Transverse colon (tissue), 4 donors: ENCODE results near the gene MACROD1. TPM values are rescaled to one million over a fixed set of nuclear protein-coding genes. Genes with fewer than 3 reads are reported as not detected.

Experiments
- DNase-seq: peaks from one replicate; pipeline ENCODE4 v3.0.0-alpha.2; 2019
- H3K27ac ChIP-seq, 4 donors: fragments of 200-600 bp; sonication (generic); 2 replicates each; pipeline ENCODE4 v1.5.1; 2016 to 2018; ENCODE audit warnings: inconsistent platforms in 4 of 4
- H3K27me3 ChIP-seq: fragments of 200-600 bp; sonication (generic); 2 replicates; pipeline ENCODE4 v1.5.1; 2017; ENCODE audit warnings: inconsistent platforms
- H3K36me3 ChIP-seq, 4 donors: fragments of 200-600 bp; sonication (generic); 2 replicates each; pipeline ENCODE4 v1.5.1; 2017 to 2019; ENCODE audit warnings: inconsistent platforms in 4 of 4
- H3K4me1 ChIP-seq, 4 donors: fragments of 200-600 bp; sonication (generic); 2 replicates each; pipeline ENCODE4 v1.5.1; 2017 to 2020; ENCODE audit warnings: inconsistent platforms in 4 of 4
- H3K4me3 ChIP-seq, 4 donors: fragments of 200-600 bp; sonication (generic); 1 replicate in 1 of 4; 2 replicates in 3 of 4; pipeline versions ENCODE4 v1.5.1 to v1.6.1; 2017 to 2019; ENCODE audit warnings: inconsistent platforms in 4 of 4
- H3K9me3 ChIP-seq, 2 donors: fragments of 200-600 bp; sonication (generic); 2 replicates each; pipeline ENCODE4 v1.5.1; 2017 to 2019; ENCODE audit warnings: inconsistent platforms in 2 of 2
- CTCF ChIP-seq, 5 experiments: fragments of 200-600 bp in 3 of 5; fragments of 450-650 bp in 2 of 5; sonication (generic) in 3 of 5; IDR thresholded peaks; 1 replicate in 2 of 5; 2 replicates in 3 of 5; pipeline ENCODE4 v1.5.1; 2016 to 2017; ENCODE audit warnings: antibody characterized with exemption in 5 of 5, inconsistent platforms in 3 of 5, mild to moderate bottlenecking in 2 of 5, moderate library complexity in 1 of 5
- EP300 ChIP-seq: sonication (generic); formaldehyde crosslinking; IDR thresholded peaks from one replicate; pipeline ENCODE4 v1.6.1; 2017; ENCODE audit warnings: antibody characterized with exemption, low read depth
- POLR2A ChIP-seq: fragments of 450-650 bp; IDR thresholded peaks from one replicate; pipeline ENCODE4 v1.6.1; 2016; ENCODE audit warnings: antibody characterized with exemption, mild to moderate bottlenecking, moderate library complexity
- POLR2AphosphoS5 ChIP-seq, 3 donors: sonication (generic); formaldehyde crosslinking; IDR thresholded peaks; one replicate each; pipeline ENCODE4 v1.6.1; 2016; ENCODE audit warnings: antibody characterized with exemption in 3 of 3
- WGBS, 2 donors: methylation state at CpG; one replicate each; pipeline ENCODE4 v1.1.5; 2018; ENCODE audit warnings: low coverage in 1 of 2; 5-methylcytosine and 5-hydroxymethylcytosine counted together
- in situ Hi-C, 4 donors: fragments of 200-750 bp; cut with MboI; loops; one replicate each; pipeline versions ENCODE4 v1.15.0 to v1.15.1; 2017; ENCODE audit warnings: low sequenced_read_pairs in 3 of 4, low pct_ligation_motif_present in 1 of 4, low pct_unique_long_range_greater_than_20kb in 1 of 4
- intact Hi-C: fragments of 100-400 bp; cut with DNase I; formaldehyde crosslinking; loops from one replicate; pipeline ENCODE4 v1.15.1; 2023; ENCODE audit warnings: low total_unique reads
- total RNA-seq, 4 donors: library from RNA; depleted of rRNA; stranded (reverse); fragments of >200 nt; gene quantifications; one replicate each; pipeline ENCODE4 v1.1.0, GENCODE V29; 2016

MACROD1 gene
- total RNA-seq, 4 donors from 2014 or later = 42.9 to 50.7 (median 50.1) TPM

- H3K27ac ChIP-seq = no peak overlapping the region
- no peaks in the 10 kb centered on the region for H3K9me3 ChIP-seq
- H3K4me1 ChIP-seq = peaks cover 0 to 12% (median 10%) of the 10 kb centered on the region in 4 donors
- peaks cover 19% of the 10 kb centered on the region for H3K27me3 ChIP-seq
- no peak overlapping the region for H3K4me3 ChIP-seq
- TF ChIP-seq CTCF (IDR thresholded peaks at IDR 0.05) (no peak), POLR2AphosphoS5 (IDR thresholded peaks at IDR 0.05) (no peak), EP300 (no peak), POLR2A (no peak)
- no peak for DNase-seq
- no peaks in the 10 kb centered on the region for H3K36me3 ChIP-seq
- WGBS, 2 donors = 60 to 92% methylated on average over 2 to 13 of the region's 13 CpGs
- in situ Hi-C loops = no loop called here
- intact Hi-C loops = no loop called here
Measured at GRCh38 chr11:64063777-64064176, 102.1 kb downstream of the MACROD1 start.

- H3K9me3 ChIP-seq = no peaks in the 10 kb centered on the region
- H3K27ac ChIP-seq = no peak overlapping the region
- peaks cover 19% of the 10 kb centered on the region for H3K27me3 ChIP-seq
- H3K4me3 ChIP-seq = no peak overlapping the region
- in situ Hi-C loops = no loop called here
- no peaks in the 10 kb centered on the region for H3K36me3 ChIP-seq
- H3K4me1 ChIP-seq = peaks cover 0 to 12% (median 10%) of the 10 kb centered on the region in 4 donors
- intact Hi-C loops = no loop called here
- 94% methylated on average over 16 of the region's 16 CpGs; no CpG with 5 or more reads in 1 of the 2 donors for WGBS, 2 donors
- TF ChIP-seq POLR2A (no peak), EP300 (no peak), CTCF (IDR thresholded peaks at IDR 0.05) (no peak)
- no peak for DNase-seq
Measured at GRCh38 chr11:64062185-64063039, 103.5 kb downstream of the MACROD1 start.

- Histone ChIP-seq H3K4me1 (peaks cover 0 to 14% (median 10%) of the 10 kb centered on the region in 4 donors), H3K36me3 (no peaks in the 10 kb centered on the region), H3K27me3 (peaks cover 19% of the 10 kb centered on the region), H3K9me3 (no peaks in the 10 kb centered on the region), H3K27ac (no peak overlapping the region), H3K4me3 (peak overlapping the region in 3 of 4 donors; percentile 15 to 39 (median 27))
- in situ Hi-C loops (no loop called here), intact Hi-C loops (no loop called here)
- DNase-seq = peak; percentile 29
- WGBS, 2 donors = 10% methylated on average over 40 of the region's 42 CpGs; no CpG with 5 or more reads in 1 of the 2 donors
- no peak for TF ChIP-seq POLR2A
- no peak for TF ChIP-seq EP300
- TF ChIP-seq CTCF (IDR thresholded peaks at IDR 0.05) = no peak
- no peak for TF ChIP-seq POLR2AphosphoS5 (IDR thresholded peaks at IDR 0.05)
Measured at GRCh38 chr11:64060861-64061444, 105.0 kb downstream of the MACROD1 start.

- WGBS, 2 donors = 34 to 43% methylated on average over 7 to 30 of the region's 35 CpGs
- H3K9me3 ChIP-seq = no peaks in the 10 kb centered on the region
- H3K36me3 ChIP-seq = no peaks in the 10 kb centered on the region
- no peak for DNase-seq
- peak overlapping the region in 3 of 4 donors; percentile 15 to 39 (median 27) for H3K4me3 ChIP-seq
- peaks cover 0 to 14% (median 10%) of the 10 kb centered on the region in 4 donors for H3K4me1 ChIP-seq
- in situ Hi-C loops (no loop called here), intact Hi-C loops (no loop called here)
- H3K27me3 ChIP-seq = peaks cover 19% of the 10 kb centered on the region
- TF ChIP-seq CTCF (IDR thresholded peaks at IDR 0.05) (no peak), EP300 (no peak), POLR2A (no peak), POLR2AphosphoS5 (IDR thresholded peaks at IDR 0.05) (no peak)
- no peak overlapping the region for H3K27ac ChIP-seq
Measured at GRCh38 chr11:64060263-64060860, 105.6 kb downstream of the MACROD1 start.
